GM19025 (cell line): ENCODE data around the gene SIK1.
A peak's percentile ranks its signal among the peaks of the same experiment; 100 is the strongest.

Experiments
- ATAC-seq: cut with Tn5 transposase; IDR thresholded peaks from one replicate; pipeline ENCODE4 v1.9.1; 2021; ENCODE audit warnings: mild to moderate bottlenecking, low read depth, moderate library complexity; ENCODE audit not compliant: unreplicated experiment

SIK1 gene

GRCh38 chr21:43369596-43370090 lies 57.3 kb downstream of the SIK1 start:
- no peak for ATAC-seq

GRCh38 chr21:43369124-43369523 lies 57.8 kb downstream of the SIK1 start:
- peak; percentile 51 for ATAC-seq

GRCh38 chr21:43368685-43369084 lies 58.2 kb downstream of the SIK1 start:
- no peak for ATAC-seq

- no peak for ATAC-seq
Observed at GRCh38 chr21:43367859-43368258, 59.1 kb downstream of the SIK1 start.

GRCh38 chr21:43367296-43367695 lies 59.6 kb downstream of the SIK1 start:
- no peak for ATAC-seq

- no peak for ATAC-seq
Observed at GRCh38 chr21:43366656-43367055, 60.3 kb downstream of the SIK1 start.

GRCh38 chr21:43365611-43366426 lies 61.1 kb downstream of the SIK1 start:
- no peak for ATAC-seq

GRCh38 chr21:43364851-43365424 lies 62.0 kb downstream of the SIK1 start:
- ATAC-seq, result no peak
